Posterior cingulate gyrus (tissue), 11 donors: ENCODE results near the gene INO80C.
A peak's percentile ranks its signal among the peaks of the same experiment; 100 is the strongest.

Source experiments
- DNase-seq, 10 donors: peaks; one replicate each; pipeline versions ENCODE4 v3.0.0 to v3.0.0-alpha.2; 2020 to 2021; ENCODE audit warnings: mixed read lengths in 3 of 10
- intact Hi-C: fragments of 100-400 bp; cut with DNase I; formaldehyde crosslinking; loops from one replicate; pipeline ENCODE4 v1.15.1; 2023

The INO80C gene, protein sequence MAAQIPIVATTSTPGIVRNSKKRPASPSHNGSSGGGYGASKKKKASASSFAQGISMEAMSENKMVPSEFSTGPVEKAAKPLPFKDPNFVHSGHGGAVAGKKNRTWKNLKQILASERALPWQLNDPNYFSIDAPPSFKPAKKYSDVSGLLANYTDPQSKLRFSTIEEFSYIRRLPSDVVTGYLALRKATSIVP

DNA sequence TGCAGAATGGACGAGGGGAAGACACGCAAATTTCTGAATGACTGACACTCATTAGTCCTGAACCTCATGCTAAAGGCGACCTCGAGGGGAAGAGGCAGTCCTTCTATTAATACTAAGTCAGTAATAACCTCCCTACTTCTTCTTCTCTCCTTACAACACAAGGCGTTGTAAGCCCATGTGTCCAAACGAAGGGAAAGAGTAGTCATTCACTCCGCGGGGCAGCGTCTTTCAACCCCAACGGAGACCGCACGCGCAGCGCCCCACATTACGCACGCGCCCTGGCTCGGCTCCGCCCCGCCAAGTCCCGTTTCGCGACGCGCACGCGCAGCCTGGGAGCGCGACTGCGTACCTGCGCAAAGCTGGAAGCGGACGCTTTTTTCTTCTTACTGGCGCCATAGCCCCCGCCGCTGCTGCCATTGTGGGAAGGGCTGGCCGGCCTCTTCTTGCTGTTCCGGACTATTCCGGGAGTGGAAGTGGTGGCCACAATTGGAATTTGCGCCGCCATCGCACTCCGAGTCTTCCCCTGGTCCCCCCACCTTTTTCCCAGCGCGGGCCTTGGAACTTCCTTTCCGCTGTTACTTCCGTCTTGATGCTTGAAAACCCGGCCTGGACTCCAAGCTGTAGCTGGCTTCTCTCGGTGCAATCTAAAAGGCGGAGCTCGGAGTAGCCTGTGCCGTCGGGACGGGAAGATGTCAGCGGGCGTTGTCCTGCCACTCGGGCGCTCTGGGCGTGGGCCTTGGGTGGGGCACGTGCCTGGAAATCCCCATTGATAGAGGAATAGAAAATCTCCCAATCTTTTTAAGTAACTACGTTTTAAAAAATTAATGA lies at the start of gene INO80C:
Gene INO80C (minus strand): TSS at position 591 of the 828 bp plus-strand sequence. CDS start 86 bp downstream, at position 505.
- DNase-seq = peak; percentile 79 to 97 (median 84)
- intact Hi-C loops = loop anchor here (5.0 kb wide), 3 partner anchors 85 to 630 kb away; partner anchors contain the start of genes ELP2, GALNT1 and SLC39A6

DNA sequence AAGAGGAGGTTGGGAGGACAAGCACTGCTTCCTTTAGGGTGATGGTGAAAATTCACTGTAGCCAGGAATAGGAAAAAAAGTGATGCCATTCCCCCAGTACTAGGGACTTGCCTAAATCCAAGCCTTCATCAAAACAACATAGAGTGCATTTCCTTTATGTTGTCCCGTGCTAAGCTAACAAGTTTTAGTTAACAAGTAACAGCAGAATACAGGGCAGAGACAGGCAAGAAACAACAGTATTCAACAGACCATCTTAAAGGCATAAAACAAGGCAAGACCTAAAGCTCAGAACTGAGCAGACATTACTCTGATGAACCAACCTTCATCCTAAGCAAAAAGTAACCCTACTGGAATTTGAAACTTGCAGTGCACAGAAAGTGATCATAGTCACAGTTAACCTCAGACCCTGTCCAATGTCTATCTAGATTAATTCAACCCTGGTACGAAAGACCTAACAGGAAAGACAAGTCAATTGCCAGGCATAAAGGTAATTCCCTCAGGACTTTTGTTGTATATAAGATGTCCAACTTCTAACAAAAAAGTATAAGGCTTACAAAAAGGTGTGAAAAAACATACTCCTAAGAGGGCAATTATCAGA lies 49.3 kb upstream of the INO80C start:
- no peak for DNase-seq
- intact Hi-C loops = no loop called here

DNA sequence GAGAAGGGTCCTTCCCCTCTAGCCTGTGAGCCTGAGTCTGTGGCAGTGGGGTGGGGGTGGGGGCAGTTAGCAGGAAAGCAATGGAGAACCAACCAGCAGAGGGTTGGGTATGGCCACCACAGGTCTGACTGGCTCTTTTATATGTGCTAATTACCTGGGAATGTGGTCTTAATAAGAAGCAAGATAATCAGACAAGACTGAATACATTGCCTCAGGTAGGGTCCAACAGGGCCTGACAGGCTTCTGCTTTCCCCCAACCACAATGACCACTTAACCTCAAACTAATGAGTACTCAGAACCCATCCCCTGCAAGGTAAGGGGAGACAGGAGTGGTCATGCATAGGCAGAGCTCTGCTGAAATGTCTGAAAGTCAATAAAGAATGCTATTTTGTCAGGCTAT lies 44.6 kb upstream of the INO80C start:
- no peak for DNase-seq
- intact Hi-C loops = no loop called here

DNA sequence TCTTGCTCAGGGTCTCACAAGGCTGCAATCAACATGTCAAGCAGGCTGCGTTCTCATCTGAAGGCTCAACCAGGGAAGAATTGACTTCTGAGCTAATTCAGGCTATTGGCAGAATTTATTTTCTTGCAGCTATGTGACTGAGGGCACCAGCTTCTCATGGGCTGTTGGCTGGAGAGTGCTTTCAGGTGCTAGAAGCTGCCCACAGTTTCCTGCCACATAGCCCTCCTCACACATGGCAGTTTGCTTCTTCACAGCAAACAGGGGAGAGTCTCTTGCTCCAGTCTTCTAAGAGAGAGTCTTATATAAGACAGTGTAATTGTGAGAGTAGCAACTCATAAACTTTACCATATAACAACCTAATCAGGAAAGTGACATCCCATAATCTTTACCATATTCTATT lies 37.5 kb upstream of the INO80C start:
- intact Hi-C loops = no loop called here
- DNase-seq = no peak

DNA sequence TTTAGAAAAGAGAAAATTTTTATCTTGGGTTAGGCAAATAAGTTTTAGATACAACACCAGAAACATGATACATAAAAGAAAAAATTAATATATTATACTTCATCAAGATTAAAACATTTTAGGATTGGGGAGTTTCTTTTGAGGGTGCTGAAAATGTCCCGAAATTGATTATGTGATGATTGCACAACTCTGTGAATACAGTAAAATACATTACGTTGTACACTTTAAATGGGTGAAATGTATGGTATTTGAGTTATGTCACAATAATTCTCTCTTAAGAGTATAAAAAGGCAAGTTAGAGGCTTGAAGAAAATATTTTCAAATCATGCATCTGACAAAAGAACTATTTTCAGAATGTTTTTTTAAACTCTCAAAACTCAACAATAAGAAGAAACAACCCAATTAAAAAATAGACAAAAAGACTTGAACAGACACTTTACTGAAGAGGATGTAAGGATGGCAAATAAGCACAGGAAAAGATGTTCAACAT lies 36.2 kb upstream of the INO80C start:
- intact Hi-C loops = no loop called here
- no peak for DNase-seq

DNA sequence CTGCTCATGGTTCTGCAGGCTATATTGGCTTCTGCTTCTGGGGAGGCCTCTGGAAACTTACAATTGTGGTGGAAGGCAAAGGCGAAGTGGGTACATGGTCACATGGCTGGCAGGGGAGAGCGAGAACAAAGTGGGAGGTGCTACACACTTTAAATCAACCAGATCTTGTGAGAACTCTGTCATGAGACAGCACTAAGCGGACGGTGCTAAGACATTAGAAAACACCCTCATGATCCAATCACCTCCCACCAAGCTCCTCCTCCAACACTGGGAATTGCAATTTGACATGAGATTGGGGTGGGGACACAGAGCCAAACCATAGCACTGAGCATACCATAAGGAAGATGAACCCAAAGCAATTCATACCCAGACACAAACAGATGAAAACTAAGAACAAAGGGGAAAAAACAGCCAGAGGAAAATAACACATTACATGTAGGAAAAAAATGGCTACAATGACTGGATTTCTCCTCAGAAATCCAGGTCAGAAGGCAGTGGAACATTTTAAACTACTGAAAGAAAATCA lies 31.1 kb upstream of the INO80C start:
- no peak for DNase-seq
- intact Hi-C loops = no loop called here

DNA sequence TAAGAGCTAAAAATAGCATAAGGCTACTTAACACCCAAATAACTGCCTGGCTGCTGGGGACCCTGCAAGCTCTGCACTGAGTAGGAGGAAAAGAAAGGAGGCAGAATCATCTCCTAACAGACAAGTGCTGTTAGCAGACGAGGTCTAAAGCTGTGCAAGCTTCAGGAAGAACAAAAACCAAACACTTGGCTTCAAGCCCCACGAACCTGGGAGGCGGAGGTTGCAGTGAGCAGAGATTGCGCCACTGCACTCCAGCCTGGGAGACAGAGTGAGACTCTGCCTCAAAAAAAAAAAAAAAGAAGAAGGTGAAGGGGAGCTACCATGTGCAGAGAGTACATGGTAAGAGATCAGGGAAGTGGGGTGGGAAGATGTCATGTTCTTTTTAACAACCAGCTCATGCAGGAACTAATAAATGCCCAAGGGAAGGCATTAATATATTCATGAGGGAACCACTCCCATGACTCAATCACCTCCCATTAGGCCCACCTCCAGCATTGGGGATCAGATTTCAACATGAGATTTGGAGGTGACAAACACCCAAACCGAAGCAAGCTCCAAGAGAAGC lies 28.8 kb upstream of the INO80C start:
- intact Hi-C loops = no loop called here
- no peak for DNase-seq

DNA sequence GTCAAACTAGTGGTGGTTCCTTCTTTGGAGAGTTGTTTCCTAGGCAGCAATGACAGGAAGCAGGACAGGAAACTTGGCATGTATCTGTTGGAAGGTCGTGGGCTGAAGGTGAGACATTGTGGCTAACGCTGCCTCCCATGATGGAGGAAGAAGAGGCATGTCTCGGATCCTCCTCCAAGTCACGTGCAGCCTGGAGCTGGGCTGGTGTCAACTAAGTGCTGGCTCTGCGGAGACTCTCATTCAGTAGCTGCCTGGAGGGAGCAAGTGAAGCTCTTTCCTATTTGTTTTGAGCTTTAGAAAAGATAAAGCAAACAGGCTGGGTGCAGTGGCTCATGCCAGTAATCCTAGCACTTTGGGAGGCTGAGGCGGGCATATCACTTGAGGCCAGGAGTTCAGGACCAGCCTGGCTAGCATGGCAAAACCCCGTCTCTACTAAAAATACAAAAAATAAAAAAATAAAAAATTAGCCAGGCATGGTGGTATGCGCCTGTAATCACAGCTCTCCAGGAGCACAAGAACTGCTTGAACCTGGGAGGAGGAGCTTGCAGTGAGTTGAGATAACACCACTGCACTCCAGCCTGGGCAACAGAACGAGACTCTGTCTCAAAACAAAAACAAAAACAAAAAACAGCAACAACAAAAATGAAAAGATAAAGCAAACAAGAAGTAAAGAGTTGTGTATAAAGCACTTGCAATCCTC lies 28.2 kb upstream of the INO80C start:
- intact Hi-C loops = no loop called here
- DNase-seq = peak in 1 of 10 donors; percentile 20

DNA sequence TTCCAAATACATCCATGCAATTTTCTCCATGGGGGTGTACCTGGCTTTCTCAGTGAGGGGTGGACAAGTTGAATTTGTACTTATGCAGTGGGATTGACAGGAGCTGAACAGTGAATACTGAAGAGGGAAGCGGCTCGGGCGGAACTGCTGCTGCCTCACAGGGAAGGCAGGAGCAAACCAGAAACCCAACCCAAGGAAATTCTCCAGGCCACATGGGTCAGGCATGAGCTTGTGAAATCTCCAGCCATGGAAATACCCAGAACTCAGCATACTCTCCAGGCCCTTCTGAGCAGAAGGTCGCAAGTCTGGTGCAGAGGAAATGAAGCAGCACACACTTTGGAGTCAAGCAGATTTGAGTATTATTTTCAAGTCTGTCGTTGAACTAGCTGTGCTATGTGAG lies 26.5 kb upstream of the INO80C start:
- intact Hi-C loops = no loop called here
- peak in 1 of 10 donors; percentile 25 for DNase-seq

DNA sequence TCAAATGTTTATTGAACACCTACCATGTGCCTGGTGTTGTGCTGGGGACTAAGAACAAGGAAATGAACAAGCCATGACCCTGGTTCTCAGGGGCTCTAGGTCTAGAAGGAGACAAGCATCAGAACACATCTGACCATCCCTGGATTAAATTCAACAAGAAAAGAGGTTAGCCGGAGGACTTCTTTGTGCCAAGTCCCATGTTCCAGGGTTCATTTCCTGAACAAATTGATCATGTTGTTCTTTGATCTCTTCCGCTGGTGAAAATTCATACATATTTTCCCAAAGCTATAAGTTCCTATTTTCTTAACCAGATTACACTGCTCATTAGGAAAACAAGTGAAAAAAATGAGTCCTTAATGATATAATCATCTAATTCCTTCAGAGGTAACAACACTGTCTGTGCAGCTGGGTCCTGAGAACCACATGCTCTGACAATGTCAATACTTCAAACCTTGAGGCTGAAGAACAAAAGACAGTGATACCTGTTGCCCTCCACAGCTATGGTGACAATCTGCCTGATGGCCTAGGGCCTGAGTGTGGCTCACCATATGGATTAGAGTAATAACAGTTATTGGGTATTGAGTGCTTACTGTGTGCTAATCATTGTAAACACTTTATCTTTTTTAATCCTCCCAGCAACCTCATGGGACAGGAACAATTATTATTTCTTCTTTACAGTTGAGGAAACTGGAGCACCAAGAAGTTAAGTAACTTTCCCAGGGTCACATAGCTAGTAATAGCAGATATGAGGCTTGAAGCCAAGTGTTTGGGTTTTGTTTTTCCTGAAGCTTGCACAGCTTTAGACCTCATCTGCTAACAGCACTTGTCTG lies 24.6 kb upstream of the INO80C start:
- no peak for DNase-seq
- intact Hi-C loops = no loop called here

DNA sequence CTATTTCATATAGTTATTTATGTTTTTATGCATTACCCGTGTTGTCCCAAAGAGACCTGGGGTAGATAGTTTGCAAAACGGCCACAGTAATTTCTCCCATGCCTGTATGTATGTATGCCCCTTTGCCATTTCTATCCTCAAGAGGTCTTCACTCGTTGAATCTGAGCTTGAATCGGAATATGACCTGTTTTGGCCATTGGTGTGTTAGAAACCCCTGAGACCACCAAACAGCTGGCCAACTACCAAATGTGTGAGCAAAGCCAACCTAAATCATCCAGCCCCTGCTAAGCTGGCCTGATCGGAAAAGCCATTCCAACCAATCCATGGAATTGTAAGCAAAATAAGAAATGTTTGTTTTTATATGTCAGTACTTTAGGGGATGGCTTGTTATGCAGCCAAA lies 23.4 kb upstream of the INO80C start:
- intact Hi-C loops = no loop called here
- no peak for DNase-seq

DNA sequence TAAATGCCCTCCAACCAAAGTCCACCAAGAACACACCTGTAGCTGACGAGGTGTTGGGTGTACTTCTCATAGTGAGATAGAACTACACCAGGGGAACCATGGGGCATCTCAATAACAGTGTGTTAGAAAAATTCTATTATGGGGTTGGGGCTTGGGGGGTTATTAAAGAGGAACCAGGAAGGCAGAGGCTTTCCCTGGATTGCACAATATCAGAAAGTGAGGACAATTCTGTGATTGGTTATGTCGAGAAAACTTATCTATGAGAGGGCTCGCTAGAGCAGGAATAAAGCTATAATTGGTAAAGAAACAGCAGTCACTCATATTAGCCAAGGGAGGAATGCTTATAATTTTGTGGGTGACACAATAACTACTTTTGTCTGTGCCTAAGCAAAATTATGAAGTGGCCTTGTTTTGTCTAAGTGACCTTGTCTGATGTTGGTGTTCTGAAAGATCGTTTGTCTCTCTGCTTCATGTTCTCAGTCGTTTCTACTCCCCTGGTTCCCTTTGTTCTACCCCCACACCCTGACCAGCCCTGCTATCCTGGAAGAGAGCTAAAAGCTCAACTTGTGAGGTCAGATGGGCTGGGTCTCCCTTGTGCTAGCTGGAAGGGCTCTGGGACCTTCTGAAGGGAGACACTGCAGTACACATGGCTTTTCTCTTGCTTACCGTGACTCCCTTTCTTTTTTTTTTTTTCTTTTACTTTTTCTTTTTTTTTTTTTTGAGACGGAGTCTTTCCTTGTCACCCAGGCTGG lies 21.6 kb upstream of the INO80C start:
- intact Hi-C loops = no loop called here
- no peak for DNase-seq

DNA sequence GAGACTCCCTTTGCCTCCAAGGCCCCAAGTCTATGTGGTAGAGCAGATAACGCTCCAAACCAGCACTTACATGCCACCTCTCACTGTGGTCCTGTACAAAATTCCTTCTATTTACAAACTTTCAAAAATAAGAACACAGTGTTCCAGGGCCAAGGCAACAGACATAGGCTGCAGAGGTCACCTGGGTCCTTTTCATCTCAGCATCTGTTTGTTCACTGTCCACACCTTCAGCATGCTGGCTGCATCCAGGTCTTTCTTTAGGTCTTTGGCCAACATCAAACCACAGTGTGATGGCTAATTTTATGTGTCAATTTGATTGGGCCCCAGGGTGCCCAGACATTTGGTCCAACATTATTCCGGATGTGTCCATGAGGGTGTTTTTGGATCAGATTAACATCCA lies 20.0 kb upstream of the INO80C start:
- intact Hi-C loops = no loop called here
- DNase-seq = no peak

DNA sequence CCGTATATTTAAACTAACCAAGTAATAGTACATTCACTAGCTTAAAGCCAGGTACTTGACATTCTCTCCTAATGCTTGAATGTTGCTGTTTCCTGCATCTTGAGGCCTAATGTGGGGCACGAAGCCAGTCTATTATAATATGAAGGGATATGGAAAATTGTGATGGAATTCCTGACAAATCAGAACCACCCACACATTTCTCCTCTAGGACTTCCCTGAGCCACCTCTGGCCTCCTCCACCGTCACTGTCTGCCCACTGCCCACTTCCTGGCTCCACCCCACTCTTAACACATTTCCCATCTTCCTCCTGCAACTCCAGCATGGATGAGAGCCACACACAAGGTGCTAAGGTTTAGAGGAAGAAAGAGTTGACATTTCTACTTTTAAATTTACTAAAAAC lies 19.0 kb upstream of the INO80C start:
- no peak for DNase-seq
- intact Hi-C loops = no loop called here

DNA sequence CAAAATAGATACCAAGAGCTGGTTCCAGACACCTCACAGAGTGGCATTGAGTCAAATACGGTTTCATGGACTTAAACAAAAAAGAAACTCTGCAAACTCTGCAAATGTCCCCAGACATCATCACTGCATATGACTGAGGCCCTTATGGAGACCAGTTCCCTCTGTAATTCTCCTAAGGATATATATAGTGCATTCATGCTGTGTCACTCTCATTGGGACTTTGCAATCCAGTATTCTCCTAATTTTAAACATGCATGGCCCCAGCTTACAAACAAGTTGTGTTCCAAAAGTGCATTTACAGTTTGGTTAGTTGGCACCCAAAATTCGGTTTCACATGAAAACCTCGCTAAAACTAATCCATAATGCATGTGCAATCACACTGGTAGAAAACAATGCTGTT lies 18.6 kb upstream of the INO80C start:
- intact Hi-C loops = no loop called here
- DNase-seq = no peak

DNA sequence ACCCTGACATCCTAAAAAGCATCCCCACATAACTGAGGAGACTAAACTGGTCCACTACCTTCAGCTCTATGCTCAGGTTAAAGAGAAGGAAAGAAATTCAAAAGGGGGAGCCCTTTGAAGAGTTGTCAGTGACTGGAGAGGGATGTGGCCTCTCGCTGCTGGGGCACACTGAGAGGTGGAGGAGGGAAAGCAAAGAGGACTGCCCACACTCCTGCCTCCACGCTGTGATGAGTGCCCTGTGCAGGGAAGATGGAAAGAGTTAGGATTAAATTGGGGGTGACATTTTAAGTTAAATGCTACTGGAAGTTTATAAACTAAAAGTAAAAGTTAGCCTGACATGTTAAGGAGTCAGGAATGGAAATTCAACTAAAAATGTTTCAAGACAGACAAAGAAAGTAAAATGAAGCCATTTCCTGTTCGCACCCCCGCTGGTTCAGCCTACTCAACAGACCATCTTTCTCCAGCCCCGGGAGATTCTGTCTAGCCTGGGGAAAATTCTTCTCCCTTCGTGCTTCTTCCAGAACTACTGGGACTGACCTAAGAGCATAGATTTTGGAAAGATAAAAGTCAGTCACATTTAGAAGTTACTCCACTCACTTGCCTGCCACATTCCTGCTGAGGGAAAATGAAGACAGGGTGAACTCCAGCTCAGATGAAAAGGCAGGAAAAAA lies 17.8 kb upstream of the INO80C start:
- intact Hi-C loops = no loop called here
- no peak for DNase-seq

DNA sequence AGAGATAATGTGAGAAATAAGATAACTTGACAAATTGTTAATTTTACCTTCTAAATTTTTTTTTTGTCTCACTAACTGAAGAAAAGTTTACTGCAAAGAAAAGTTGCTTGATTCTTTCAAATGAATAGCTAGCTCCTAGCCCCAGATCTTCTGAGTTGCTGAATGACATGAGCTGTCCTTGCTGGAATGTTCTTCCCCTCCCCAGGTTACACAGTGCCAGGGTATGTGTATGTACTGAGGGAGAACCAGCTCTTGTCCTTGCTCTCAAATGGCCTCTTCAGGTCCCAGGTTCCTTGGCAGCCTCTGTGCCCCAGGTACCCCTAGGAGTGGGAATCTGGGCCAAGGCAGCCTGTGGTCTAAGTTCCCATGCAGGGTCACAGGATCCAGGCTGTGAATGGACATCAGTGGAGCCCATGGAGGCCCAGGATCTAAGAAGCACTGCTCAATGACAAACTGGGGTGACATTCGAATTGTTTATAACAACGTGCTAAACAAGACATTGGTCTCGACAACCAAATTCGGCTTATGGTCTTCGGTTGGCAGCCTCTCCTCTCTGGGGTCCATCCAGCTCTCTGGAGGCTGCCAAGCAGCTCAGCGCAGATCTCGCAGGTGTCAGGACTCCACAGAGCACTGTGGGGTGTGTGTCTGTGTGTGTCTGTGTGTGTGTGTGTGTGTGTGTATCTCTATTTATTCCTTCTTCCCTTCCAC lies 17.1 kb upstream of the INO80C start:
- DNase-seq = no peak
- intact Hi-C loops = no loop called here

DNA sequence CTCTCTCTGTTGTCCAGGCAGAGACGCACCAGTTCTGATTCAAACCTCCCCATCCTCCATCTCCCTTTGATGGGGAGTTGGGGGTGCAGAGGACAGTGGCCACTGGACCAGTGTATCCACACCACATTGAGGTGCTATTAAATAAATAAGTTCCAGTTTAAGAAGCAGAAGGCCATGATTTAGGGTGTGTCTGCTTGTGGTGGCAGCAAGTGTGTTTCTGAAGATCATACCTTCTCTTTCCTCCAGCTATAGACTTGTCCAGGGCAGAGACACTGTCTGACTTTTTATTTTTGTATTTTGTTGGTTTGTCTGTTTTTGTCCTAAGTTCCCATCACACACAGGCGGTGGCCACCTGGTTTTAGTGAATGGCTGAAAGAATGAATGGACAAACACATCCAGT lies 16.5 kb upstream of the INO80C start:
- no peak for DNase-seq
- intact Hi-C loops = no loop called here
